Ecto neural progenitor cell (in vitro differentiated cells): Measurements from ENCODE around the gene SBDS.
"Not testable (repeated sequence)": the region's sequence is repeated elsewhere in the genome, so short reads cannot be mapped to it uniquely, and the experiment has no call there.

Source experiments
- DNase-seq: peaks from one replicate; pipeline ENCODE4 v3.0.0-alpha.2; 2018; ENCODE audit warnings: low spot score

Gene SBDS

GRCh38 chr7:66994691-66995049 is 716 bp downstream of the SBDS start:
- DNase-seq = not testable (repeated sequence)

GRCh38 chr7:66994051-66994450 is 1.3 kb downstream of the SBDS start:
- not testable (repeated sequence) for DNase-seq

GRCh38 chr7:66989552-66989951 is 5.8 kb downstream of the SBDS start:
- not testable (repeated sequence) for DNase-seq

- not testable (repeated sequence) for DNase-seq
These were observed 15.1 kb downstream of the SBDS start for GRCh38 chr7:66980336-66980735.

- DNase-seq = not testable (repeated sequence)
These were observed 16.4 kb downstream of the SBDS start for GRCh38 chr7:66979013-66979412.

- DNase-seq = not testable (repeated sequence)
These were observed 17.1 kb downstream of the SBDS start for GRCh38 chr7:66978312-66978711.

GRCh38 chr7:66974986-66975590 is 20.3 kb downstream of the SBDS start:
- no peak for DNase-seq

- no peak for DNase-seq
These were observed 25.1 kb downstream of the SBDS start for GRCh38 chr7:66970310-66970709.

GRCh38 chr7:66969001-66969400 is 26.4 kb downstream of the SBDS start:
- DNase-seq = not testable (repeated sequence)

GRCh38 chr7:66967029-66967428 is 28.4 kb downstream of the SBDS start:
- no peak for DNase-seq

- DNase-seq = no peak
These were observed 31.0 kb downstream of the SBDS start for GRCh38 chr7:66964411-66964810.

GRCh38 chr7:66961096-66961495 is 34.3 kb downstream of the SBDS start:
- no peak for DNase-seq

- DNase-seq = no peak
These were observed 35.2 kb downstream of the SBDS start for GRCh38 chr7:66960192-66960591.

GRCh38 chr7:66958538-66959350 is 36.6 kb downstream of the SBDS start:
- no peak for DNase-seq

GRCh38 chr7:66957595-66958290 is 37.6 kb downstream of the SBDS start:
- DNase-seq = no peak

- DNase-seq = no peak
These were observed 42.4 kb downstream of the SBDS start for GRCh38 chr7:66953044-66953427.

- DNase-seq = no peak
These were observed 42.9 kb downstream of the SBDS start for GRCh38 chr7:66952343-66953043.

GRCh38 chr7:66950763-66951162 is 44.6 kb downstream of the SBDS start:
- DNase-seq = no peak

GRCh38 chr7:66950311-66950710 is 45.1 kb downstream of the SBDS start:
- no peak for DNase-seq

- DNase-seq = no peak
These were observed 46.8 kb downstream of the SBDS start for GRCh38 chr7:66948480-66949109.

- DNase-seq = no peak
These were observed 48.8 kb downstream of the SBDS start for GRCh38 chr7:66946545-66946944.

GRCh38 chr7:66939325-66939724 is 56.1 kb downstream of the SBDS start:
- no peak for DNase-seq
